NCI-H1417 treated with DMSO at 0.1 percent for 48 hours (cell line): ENCODE measurements around the gene TMPRSS9.
"Not testable (repeated sequence)": the region's sequence is repeated elsewhere in the genome, so short reads cannot be mapped to it uniquely, and the experiment has no call there.

Experiments
- DNase-seq: peaks from one replicate; lab custom pipeline; 2025; lab: John Stamatoyannopoulos, UW

TMPRSS9 gene

DNA sequence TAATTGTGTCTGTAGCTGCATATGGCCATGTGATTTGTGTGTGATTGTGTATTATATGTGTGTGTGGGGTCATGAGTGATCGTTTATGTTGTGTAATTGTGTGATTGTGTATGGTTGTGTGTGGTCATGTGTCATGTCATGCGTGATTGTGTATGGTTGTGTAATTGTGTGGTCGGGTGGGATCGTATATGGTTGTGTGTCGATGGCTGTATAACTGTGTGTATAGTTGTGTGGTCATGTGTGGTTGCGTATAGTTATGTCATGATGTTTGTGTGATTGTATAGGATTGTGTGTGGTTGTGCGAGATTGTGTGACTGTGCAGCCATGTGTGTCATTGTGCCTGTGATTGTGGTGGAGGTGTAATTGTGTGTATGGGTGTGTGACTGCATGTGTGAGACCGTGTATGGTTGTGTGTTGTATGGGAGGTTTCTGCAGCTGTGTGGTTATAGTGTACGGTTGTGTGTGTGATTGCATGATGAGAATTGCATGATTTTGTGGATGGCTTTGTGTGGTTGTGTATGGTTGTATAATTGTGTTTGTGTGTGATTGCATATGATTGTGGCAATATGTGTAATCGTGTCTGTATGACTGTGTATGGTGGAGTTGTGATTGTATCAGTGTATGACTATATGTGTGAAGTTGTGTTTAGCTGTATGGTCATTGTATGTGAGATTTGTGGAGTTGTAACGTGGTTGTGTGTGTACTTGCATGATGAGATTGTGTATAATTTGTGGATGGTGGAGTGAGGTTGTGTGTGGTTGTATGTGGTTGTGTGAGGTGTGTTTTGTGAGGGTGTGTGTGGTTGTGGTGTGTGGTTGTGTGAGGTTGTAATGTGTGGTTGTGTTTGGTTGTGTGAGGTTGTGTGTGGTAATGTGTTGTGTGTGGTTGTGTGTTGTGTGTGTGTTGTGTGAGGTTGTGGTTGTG lies 2.2 kb downstream of the TMPRSS9 start:
- no peak for DNase-seq

DNA sequence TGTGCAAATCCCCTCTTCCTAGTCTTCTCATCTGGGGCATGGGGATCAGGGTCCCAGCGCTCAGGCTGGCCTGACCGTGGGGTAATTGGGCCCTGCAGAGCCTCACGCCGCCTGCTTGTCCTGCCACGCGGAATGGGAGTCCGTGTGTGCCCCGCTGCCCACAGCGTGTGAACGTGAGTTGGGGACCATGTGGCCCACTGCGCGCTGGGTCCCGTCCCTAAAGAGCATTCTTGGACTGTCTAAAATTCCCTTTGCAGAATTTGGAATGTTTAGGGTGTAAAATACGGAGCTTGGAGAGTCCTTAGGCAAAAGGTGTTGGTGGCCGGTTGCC lies 2.9 kb downstream of the TMPRSS9 start:
- DNase-seq: no peak

DNA sequence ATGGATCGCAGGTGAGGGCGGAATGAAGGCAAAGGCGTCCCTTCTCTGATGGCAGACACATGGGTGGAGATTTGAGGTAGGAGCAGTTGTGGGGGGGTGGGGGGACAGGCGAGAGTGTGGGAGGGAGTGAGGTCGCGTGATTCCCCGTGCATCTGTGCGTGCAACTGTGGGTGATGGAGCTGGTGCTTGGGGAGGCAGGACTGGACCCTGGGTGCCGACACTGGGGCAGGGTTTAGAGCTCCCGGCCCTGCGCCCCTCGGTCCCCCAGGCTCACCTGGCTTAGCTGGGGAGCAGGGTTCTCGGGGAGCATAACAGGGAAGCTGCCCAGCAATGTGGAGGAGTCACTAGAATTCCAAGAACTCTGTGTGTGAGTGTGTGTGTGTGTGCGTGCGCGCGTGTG lies 3.4 kb downstream of the TMPRSS9 start:
- no peak for DNase-seq

DNA sequence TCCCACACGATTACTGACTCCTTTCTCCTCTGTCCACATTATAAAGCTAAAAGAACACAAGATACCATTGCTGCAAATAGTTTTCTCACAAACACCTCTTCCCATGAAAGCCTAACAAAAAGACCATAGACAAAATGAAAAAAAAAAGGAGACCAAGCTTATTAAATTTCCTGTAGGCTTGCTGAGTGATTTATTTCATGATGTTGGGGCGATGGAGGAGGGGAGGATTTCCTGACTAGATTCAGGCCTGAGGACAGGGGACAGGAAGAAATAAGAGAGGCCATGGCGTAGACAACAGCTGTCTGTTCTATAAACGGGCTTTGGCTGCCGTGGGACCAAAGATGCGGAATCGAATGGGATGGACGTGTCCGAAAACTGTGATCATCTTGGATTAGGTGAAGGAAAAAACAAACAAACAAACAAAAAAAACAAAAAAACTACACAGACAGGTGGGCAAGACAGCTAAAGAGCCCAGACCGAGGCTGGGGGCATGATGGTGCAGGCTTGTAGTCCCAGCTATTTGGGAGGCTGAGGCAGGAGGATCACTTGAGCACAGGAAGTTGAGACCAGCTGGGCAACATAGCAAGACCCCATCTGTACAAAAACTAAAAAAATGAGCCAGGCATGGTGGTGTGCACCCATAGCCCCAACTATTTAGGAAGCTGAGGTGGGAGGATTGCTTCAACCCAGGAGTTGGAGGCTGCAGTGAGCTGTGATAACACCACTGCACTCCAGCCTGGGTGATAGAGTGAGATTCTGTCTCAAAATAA lies 5.3 kb downstream of the TMPRSS9 start:
- DNase-seq: no peak

DNA sequence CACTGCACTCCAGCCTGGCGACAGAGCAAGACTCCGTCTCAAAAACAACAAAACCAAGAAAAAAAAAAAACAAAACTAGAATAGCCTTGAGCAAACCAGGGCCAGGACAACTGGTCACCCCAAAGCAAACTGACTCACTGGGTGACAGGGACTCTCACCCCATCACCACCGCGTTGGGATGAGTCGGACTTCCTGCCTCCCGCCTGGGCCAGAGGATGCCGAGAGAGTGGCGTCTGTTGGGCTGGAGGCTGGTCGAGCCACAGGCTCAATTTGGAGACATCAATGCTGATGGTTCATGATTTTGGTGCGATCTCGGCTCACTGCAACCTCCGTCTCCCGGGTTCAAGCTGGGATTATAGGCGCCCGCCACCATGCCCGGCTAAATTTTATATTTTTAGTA lies 11.6 kb downstream of the TMPRSS9 start:
- no peak for DNase-seq

DNA sequence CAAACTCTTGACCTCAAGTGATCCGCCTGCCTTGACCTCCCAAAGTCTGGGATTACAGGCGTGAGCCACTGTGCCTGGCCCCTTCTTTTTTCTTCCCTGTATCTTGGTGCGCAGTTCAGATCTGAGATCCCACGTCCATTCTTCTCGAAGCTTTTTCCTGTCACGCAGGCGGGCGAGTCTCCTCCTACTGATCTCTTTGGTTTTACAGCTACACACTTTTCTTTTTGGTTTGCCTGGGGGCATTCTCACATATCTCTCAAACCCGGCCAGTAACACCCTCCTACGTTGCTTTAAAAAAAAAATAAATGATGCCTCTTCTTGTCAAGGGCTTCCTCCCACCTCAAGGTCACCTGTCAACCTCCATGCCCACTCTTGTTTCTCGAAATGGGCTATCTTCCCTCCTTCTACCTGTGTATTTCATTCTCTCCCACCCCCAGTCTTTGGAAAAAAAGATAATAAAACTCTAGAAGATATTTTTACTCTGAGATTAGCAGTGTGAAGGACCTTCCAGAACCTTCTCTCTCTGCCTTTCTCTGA lies 12.1 kb downstream of the TMPRSS9 start:
- DNase-seq: no peak

DNA sequence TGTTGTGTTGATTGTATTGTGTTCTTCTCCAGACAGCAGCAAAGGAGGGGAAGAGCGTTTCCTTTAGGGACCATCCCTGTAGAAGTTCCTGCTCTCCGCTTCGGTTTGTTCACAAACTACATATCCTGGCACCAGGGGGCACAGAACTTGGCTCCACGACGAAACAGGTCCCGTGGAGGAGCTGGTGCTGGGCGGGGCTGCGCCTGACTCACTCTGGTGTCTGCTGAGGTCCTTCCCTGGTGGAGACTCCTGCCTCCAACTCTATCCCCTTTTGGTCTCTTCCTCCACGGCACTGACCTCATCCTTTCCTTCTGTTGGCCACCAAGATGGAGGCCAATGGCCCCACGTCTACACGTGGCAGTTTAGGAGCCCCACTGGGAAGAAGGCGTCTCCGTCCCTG lies 14.7 kb downstream of the TMPRSS9 start:
- DNase-seq: no peak

DNA sequence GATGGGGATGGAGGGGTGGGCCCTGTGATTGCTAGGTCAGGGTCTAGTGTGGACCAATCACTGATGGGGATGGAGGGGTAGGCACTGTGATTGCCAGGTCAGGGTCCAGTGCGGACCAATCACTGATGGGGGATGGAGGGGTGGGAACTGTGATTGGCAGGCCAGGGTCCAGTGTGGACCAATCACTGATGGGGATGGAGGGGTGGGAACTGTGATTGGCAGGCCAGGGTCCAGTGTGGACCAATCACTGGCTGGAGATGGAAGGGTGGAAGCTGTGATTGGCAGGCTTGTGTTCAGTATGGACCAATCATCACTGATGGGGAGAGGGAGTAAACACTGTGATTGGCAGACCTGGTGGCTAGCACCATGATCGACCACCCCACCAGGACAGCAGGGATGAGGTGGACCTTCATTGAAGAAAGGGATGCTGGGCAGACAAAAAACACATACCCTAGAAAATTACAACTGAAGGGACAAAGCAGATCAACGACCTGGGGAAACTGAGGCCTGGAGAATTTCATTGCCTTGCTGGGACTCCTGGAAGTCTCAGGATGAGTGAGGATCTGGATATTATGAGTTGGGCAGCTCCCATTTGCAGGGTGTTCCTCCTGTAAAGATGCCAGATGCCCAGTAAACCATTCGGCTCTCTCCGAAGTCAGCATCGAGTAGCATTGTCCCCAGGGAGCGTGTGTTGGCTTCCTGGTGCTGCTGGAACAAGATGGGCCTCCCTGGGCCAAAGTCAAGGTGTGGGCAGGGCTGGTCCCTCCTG lies 15.5 kb downstream of the TMPRSS9 start:
- DNase-seq: no peak

DNA sequence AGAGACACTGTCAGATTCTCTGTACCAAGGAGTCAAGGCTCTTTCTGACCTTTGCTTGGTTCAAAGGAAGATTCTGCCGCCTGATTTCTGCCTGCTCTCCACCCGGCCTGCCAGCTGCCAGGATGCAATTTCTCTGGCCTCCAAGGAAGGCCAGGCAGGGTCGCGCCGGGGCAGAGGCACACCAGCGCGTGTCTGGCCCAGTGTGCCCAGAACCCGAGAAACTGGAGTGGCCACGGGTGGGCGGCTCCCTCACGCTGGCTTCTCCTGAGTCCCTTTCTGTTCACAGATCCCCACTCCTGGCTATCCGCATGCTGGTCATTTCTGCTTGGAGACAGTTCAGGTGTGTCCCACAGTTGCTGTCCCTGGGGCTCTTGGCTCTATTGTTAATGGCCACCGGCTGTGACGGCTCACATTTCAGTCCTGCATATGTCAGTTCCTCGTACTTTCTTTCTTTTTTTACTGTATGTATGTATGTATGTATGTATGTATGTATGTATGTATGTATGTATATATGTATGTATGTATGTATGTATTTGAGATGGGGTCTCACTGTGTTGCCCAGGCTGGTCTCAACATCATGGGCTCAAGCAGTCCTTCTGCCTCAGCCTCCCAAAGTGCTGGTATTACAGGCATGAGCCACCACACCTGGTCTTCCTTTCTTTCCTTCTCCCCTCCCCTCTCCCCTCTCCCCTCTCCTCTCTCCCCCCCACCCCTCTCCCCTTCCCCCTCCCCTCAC lies 16.9 kb downstream of the TMPRSS9 start:
- no peak for DNase-seq

DNA sequence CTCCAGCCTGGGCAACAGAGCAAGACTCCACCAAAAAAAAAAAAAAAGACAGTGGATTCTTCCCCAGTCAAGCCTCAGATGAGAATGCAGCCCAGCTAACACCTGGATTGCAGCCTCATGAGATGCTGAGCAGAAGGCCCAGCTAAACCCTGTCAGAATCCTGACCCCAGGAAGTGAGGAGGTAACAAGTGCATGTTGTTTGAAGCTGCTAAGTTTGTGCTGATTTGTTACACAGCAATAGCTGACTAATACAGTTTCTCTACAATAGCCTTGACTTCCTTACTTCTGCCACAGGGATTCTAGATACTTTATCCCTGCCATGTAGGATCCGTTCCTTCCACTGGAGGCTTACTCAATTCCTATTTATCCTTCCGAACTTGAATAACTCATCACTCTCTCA lies 20.5 kb downstream of the TMPRSS9 start:
- DNase-seq: no peak

DNA sequence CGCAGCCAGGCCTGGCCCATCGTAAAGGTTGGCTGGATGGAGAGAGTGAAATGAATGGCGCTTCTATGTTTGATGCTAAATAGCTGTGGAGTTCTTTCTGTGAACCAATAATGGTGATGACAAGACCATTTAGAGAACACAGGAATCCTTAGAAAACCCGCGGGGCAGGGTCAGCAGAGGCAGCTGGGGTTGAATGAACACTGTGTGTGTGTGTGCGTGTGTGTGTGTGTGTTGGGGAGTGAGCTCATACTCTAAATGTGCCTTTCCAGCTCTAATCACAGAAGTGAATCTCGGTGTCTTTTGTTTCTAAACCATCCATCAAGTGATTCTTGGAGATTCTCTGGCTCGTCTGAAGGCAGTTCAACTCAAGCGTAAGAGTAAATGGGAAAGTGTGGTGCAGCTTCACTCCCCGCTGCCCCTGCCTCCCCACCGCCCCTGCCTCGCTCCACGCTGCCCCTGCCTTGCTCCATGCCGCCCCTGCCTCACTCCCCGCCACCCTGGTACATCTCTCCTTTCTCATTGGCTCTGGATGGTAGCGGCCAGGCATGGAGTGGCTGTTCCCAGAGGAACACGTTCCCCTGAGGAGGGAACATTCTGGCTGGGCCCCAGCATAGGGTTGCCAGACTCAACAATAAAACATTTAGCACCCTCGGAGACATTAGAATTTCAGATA lies 21.2 kb downstream of the TMPRSS9 start:
- DNase-seq: no peak

DNA sequence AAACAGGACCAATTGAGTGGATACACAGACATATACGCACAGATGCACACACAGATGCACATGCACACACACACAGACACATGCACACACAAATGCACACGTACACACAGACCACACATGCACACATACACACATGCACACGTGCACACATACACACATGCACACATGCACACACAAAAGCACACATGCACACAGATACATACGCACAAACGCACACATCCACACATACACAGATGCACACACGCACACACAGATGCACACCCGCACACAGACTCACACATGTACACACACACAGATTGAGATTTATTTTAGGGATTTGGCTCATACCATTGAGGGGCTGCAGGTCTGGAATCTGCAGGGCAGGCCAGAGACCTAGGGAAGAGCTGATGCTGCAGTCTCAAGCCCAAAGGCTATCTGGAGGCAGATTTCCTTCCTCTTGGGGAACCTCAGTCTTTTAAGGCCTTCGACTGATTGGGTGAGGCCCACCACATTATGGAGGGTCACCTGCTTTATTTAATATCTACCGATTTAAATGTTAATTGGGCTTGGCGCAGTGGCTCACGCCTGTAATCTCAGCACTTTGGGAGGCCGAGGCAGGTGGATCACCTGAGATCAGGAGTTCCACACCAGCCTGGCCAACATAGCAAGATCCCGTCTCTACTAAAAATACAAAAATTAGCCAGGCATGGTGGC lies 22.6 kb downstream of the TMPRSS9 start:
- DNase-seq: no peak

DNA sequence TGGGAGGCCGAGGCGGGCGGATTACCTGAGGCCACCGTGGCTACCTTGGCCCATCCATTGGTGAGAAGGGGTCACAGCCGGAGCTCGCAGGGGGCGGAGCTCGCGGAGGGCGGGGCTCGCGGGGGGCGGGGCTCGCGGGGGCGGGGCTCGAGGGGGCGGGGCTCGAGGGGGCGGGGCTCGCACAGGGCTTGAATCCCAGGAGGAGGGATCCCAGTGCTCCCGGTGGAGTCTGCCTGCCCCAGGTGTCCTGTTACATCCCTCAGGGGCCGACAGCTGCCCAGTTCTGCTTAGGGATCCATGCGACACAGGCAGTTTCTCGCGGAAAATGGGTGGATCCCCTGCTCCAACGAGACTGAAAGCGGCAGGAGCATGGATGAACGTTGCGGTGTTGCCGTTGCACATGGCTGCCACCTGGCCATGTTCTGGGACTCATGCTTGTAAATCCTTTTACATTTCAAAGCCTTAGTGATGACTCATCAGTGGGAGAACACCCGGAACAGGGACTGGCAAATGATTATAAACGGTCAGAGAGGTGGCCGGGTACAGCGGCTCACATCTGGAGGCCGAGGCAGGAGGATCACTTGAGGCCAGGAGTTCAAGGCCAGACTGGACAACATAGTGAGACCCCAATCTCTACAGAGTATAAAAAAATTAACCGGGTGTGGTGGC lies 25.1 kb downstream of the TMPRSS9 start:
- DNase-seq: no peak

DNA sequence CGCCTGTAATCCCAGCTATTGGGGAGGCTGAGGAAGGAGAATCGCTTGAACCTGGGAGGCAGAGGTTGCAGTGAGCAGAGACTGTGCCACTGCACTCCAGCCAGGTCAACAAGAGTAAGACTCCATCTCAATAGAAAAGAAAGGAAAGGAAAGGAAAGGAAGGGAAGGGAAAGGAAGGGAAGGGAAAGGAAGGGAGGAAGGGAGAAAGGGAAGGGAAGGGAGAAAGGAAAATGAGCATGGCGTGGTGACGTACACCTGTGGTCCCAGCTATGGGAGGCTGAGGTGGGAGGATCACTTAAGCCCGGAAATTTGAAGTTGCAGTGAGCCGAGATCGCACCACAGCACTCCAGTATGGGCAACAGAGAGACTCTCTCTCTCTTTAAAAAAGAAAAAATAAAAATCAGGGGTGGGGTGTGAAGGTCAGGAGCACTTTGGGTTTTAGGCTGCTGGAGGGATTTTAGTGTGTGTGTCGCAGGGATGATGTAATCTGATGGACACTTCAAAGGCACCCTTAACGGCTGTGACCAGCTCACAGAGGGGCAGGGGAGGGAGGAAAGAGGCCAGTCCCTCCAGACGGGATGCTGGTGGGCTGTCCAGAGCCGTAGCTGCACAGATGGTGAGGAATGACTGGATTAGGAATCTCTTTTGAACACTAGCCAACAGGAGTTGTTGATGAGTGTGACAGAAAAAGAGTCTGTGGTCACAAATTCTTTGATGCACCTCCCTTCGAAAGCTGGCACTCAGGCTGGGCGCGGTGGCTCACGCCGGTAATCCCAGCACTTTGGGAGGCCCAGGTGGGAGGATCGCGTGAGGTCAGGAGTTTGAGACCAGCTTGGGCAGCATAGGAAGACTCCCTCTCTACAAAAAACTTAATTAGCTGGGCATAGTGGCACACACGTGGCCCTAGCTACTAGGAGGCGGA lies 27.6 kb downstream of the TMPRSS9 start:
- no peak for DNase-seq

DNA sequence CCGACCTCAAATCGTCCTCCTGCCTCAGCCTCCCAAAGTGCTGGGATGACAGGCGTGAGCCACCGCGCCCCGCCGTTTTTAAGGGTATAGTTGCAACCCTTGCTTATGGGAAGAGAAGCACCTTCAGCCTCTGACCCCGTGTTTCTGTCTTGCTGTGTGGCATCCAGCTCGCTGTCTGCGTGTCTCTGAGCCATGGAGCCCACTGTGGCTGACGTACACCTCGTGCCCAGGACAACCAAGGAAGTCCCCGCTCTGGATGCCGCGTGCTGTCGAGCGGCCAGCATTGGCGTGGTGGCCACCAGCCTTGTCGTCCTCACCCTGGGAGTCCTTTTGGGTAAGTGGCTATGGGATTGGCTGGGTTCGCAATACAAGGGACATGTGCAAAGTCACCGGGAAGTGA lies 29.5 kb downstream of the TMPRSS9 start:
- no peak for DNase-seq

DNA sequence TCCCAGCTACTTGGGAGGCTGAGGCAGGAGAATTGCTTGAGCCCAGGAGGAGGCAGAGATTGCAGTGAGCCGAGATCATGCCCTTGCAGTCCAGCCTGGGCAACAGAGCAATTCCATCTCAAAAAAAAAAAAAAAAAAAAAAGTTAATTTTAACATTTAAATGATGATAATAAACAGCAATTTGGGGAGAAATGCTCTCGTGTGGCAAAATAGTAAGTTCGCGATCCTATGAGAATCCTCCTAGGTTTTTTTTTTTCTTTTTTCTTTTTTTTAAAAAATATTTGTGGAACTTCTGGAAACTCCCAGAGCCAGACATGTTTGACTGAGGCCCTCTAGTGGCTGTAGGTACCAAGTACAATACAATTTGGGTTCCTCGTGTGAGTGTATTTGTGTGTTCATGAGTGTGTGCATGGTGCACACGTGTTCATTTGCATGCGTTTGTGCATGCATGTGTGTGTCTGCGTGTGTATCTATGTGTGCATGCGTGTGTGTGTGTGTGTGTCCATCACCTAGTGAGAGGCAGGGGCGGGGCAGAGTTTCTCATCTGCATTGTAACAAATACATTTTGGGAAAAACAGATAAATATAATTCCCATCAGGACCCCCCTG lies 31.2 kb downstream of the TMPRSS9 start:
- peak; percentile 31 for DNase-seq

DNA sequence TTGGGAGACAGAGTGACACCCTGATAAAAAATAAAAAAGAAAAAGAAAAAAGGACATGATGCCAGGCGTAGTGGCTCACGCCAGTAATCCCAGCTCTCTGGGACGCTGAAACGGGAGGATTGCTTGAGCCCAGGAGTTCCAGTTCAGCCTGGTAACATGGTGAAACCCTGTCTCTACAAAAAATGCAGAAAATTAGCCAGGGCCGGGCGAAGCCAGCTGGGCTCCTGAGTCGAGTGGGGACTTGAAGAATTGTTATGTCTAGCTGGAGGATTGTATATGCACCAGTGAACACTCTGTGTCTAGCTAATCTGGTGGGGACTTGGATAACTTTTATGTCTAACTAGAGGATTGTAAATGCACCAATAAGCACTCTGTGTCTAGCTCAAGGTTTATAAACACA lies 32.3 kb downstream of the TMPRSS9 start:
- no peak for DNase-seq

DNA sequence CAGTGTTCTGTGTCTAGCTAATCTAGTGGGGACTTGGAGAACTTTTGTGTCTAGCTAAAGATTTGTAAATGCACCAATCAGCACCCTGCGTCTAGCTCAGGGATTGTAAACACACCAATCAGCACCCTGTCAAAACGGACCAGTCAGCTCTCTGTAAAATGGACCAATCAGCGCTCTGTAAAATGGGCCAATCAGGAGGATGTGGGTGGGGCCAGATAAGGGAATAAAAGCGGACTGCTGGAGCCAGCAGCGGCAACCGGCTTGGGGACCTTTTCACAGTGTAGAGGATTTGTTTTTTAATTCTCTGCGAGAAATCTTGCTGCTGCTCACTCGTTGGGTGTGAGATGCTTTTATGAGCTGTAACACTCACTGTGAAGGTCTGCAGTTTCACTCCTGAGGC lies 32.8 kb downstream of the TMPRSS9 start:
- DNase-seq: not testable (repeated sequence)
